ENCODE results near the gene MGAT4A. TPM values are rescaled to one million over a fixed set of nuclear protein-coding genes. Genes with fewer than 3 reads are reported as not detected.

MGAT4A gene
- total and polyA plus RNA-seq, 2 of the 8 experiments (the other 6 are each of a cell fraction or from before 2014, with no cell fraction given): 1.4 to 7.7 TPM

GRCh38 chr2:98706591-98706990, 24.3 kb downstream of the MGAT4A start:
- no peak overlapping the region for H3K18ac ChIP-seq (ENCODE audit: extremely low read depth, low read length)
- no peak overlapping the region for H2AK5ac ChIP-seq (ENCODE audit: low read depth, low read length)
- H4K5ac ChIP-seq (ENCODE audit: insufficient read length, low read depth, low read length): no peak overlapping the region
- FAIRE-seq: no peak
- 88% methylated on average over 2 of the region's 2 CpGs; no CpG with 5 or more reads in 1 of the 2 experiments for WGBS, 2 experiments (ENCODE audit: extremely low coverage in 1 of 2, insufficient coverage in 1 of 2, insufficient read length in 1 of 2, insufficient replicate concordance in 2 of 2, low coverage in 1 of 2, low lambda C conversion rate in 2 of 2, missing lambda C conversion rate in 1 of 2)
- no peak for DNase-seq (ENCODE audit: low read depth in 1 of 2, low spot score in 2 of 2)
- no peak overlapping the region for H2BK120ac ChIP-seq (replicated peaks; ENCODE audit: low read depth, low read length)
- no peaks in the 10 kb centered on the region for H3K23me2 ChIP-seq (ENCODE audit: low read depth, low read length)
- H3K56ac ChIP-seq (replicated peaks; ENCODE audit: insufficient read length, low read depth, low read length): no peak overlapping the region
- no peaks in the 10 kb centered on the region for H3K79me1 ChIP-seq (ENCODE audit: low read depth, low read length)
- no peak overlapping the region for H2AFZ ChIP-seq (ENCODE audit: low read length)
- H3K4me3 ChIP-seq (ENCODE audit: extremely low read depth in 1 of 4, insufficient read depth in 2 of 4, low read depth in 3 of 4, low read length in 4 of 4): no peak overlapping the region
- ChIA-PET CTCF (ENCODE audit: partially characterized antibody) (interaction anchor here (0.6 to 1.8 kb wide), 2 partner anchors 57 to 137 kb away, joined by 3 to 6 read pairs; no protein-coding TSS in a partner anchor), POLR2A (ENCODE audit: partially characterized antibody) (interaction anchor here (0.6 kb wide), 1 partner anchor 77 kb away, joined by 3 read pairs; no protein-coding TSS in a partner anchor)
- H2BK12ac ChIP-seq (ENCODE audit: low read depth, low read length): no peak overlapping the region
- no peak overlapping the region for H2BK20ac ChIP-seq (ENCODE audit: low read length)
- H4K91ac ChIP-seq (replicated peaks; ENCODE audit: insufficient read length, low read length): no peak overlapping the region
- H2BK15ac ChIP-seq (ENCODE audit: low read length): no peak overlapping the region
- H3K27ac ChIP-seq (ENCODE audit: low read depth, low read length): no peak overlapping the region
- no peak overlapping the region for H3K14ac ChIP-seq (ENCODE audit: insufficient read length)
- no peak for TF ChIP-seq CTBP2 (IDR thresholded peaks at IDR 0.05; ENCODE audit: borderline replicate concordance, insufficient read depth, insufficient read length, low read length)
- TF ChIP-seq ATF2 (IDR thresholded peaks at IDR 0.05; ENCODE audit: low read length): no peak
- TF ChIP-seq SIX5 (IDR thresholded peaks at IDR 0.05; ENCODE audit: low read depth, low read length): no peak
- TF ChIP-seq POLR2A (IDR thresholded peaks at IDR 0.05; ENCODE audit: control extremely low read depth in 1 of 2, low read depth in 2 of 2, low read length in 2 of 2): no peak
- no peaks in the 10 kb centered on the region for H3K79me2 ChIP-seq (ENCODE audit: control insufficient read depth in 1 of 2, insufficient read depth in 2 of 2, low read length in 2 of 2)
- no peaks in the 10 kb centered on the region for H3K4me1 ChIP-seq (replicated peaks in 1 of 4; ENCODE audit: control insufficient read depth in 3 of 4, insufficient read depth in 4 of 4, low read length in 3 of 4)
- H3K27me3 ChIP-seq (replicated peaks in 1 of 4; ENCODE audit: control insufficient read depth in 3 of 4, extremely low read depth in 1 of 4, insufficient read depth in 3 of 4, low read length in 3 of 4): no peaks in the 10 kb centered on the region
- H4K20me1 ChIP-seq (replicated peaks in 1 of 2; ENCODE audit: control insufficient read depth in 1 of 2, insufficient read depth in 2 of 2, low read length in 2 of 2): no peaks in the 10 kb centered on the region
- no peaks in the 10 kb centered on the region for H3K9me3 ChIP-seq (ENCODE audit: insufficient read depth in 2 of 2, low read depth in 1 of 2, low read length in 1 of 2)
- no peak overlapping the region for H2BK5ac ChIP-seq (ENCODE audit: low read depth, low read length)
- H3K4ac ChIP-seq (replicated peaks; ENCODE audit: insufficient read length, low read depth, low read length): no peak overlapping the region
- H4K8ac ChIP-seq (ENCODE audit: extremely low read depth, insufficient read depth, low read length): no peak overlapping the region
- no peak overlapping the region for H3K4me2 ChIP-seq (ENCODE audit: insufficient read depth in 1 of 2, low read depth in 2 of 2, low read length in 2 of 2)
- H3K36me3 ChIP-seq (ENCODE audit: control insufficient read depth in 2 of 4, insufficient read depth in 4 of 4, low read length in 3 of 4): no peaks in the 10 kb centered on the region
- H3K9ac ChIP-seq (replicated peaks in 1 of 4; ENCODE audit: extremely low read depth in 1 of 4, low read depth in 3 of 4, low read length in 3 of 4): no peak overlapping the region
- no peak overlapping the region for H3K23ac ChIP-seq (ENCODE audit: insufficient read length)

Data from H1 (cell line).